AG10803 (cell line): ENCODE data around the gene RPS21.

Experiments
- DNase-seq: peaks from one replicate; pipeline ENCODE4 v3.0.0; 2010; ENCODE audit warnings: low read depth
- H3K4me3 ChIP-seq: 2 replicates; pipeline ENCODE4 v1.5.1; 2011; ENCODE audit warnings: mild to moderate bottlenecking, low read length, control low read depth
- CTCF ChIP-seq: conservative IDR thresholded peaks from 2 replicates; pipeline ENCODE4 v1.5.1; 2011; ENCODE audit warnings: mild to moderate bottlenecking, low read length, control low read depth, inconsistent platforms

RPS21 gene

GRCh38 chr20:62436692-62437091 lies 49.8 kb downstream of the RPS21 start:
- DNase-seq: no peak
- no peak overlapping the region for H3K4me3 ChIP-seq
- TF ChIP-seq CTCF: no peak

- TF ChIP-seq CTCF: no peak
- no peak overlapping the region for H3K4me3 ChIP-seq
These were observed 50.6 kb downstream of the RPS21 start for GRCh38 chr20:62437496-62437895.

GRCh38 chr20:62437927-62438326 lies 51.0 kb downstream of the RPS21 start:
- no peak for DNase-seq
- TF ChIP-seq CTCF: no peak

More at GRCh38 chr20:62437496-62437895, 50.6 kb downstream of the RPS21 start:
- DNase-seq: no peak

More at GRCh38 chr20:62437927-62438326, 51.0 kb downstream of the RPS21 start:
- no peak overlapping the region for H3K4me3 ChIP-seq
